Forelimb muscle (tissue), 1 donor: ENCODE measurements around the gene ARV1. TPM values are rescaled to one million over a fixed set of nuclear protein-coding genes. Genes with fewer than 3 reads are reported as not detected.

Source experiments
- DNase-seq: peaks from one replicate; pipeline ENCODE4 v3.0.0-alpha.2; 2013; ENCODE audit warnings: low read depth
- polyA plus RNA-seq: library from polyadenylated mRNA; unstranded; fragments of 120-200 nt; gene quantifications from one replicate; pipeline ENCODE4 v1.2.1, GENCODE V29; 2013; ENCODE audit not compliant: insufficient read length

The ARV1 gene
- 14.7 TPM for polyA plus RNA-seq

GRCh38 chr1:230978491-230979388 lies at the start of gene ARV1, which contains the start of gene TTC13:
Gene ARV1, plus strand, starts transcription at chr1:230979094. Its CDS starts 12 bp downstream, at chr1:230979106.
Gene TTC13, minus strand, starts transcription at chr1:230978861. Its CDS starts 31 bp downstream, at chr1:230978830.
- peak; percentile 88 for DNase-seq

- no peak for DNase-seq
These were observed 47.9 kb upstream of the ARV1 start for GRCh38 chr1:230930986-230931385.

GRCh38 chr1:230935852-230936251 lies 43.0 kb upstream of the ARV1 start:
- DNase-seq, result no peak

GRCh38 chr1:230936475-230936874 lies 42.4 kb upstream of the ARV1 start:
- DNase-seq, result no peak

GRCh38 chr1:230937371-230937770 lies 41.5 kb upstream of the ARV1 start:
- DNase-seq, result no peak

- DNase-seq, result no peak
These were observed 39.9 kb upstream of the ARV1 start for GRCh38 chr1:230938924-230939368.

GRCh38 chr1:230939806-230940489 lies 38.9 kb upstream of the ARV1 start:
- DNase-seq, result no peak

- no peak for DNase-seq
These were observed 38.0 kb upstream of the ARV1 start for GRCh38 chr1:230940848-230941247.

GRCh38 chr1:230943048-230943593 lies 35.8 kb upstream of the ARV1 start:
- no peak for DNase-seq

GRCh38 chr1:230948301-230948700 lies 30.6 kb upstream of the ARV1 start:
- DNase-seq, result no peak

GRCh38 chr1:230948903-230949302 lies 30.0 kb upstream of the ARV1 start:
- no peak for DNase-seq

- no peak for DNase-seq
These were observed 28.5 kb upstream of the ARV1 start for GRCh38 chr1:230950404-230950803.

- no peak for DNase-seq
These were observed 21.3 kb upstream of the ARV1 start for GRCh38 chr1:230957580-230957989.

- no peak for DNase-seq
These were observed 20.5 kb upstream of the ARV1 start for GRCh38 chr1:230958370-230958769.

- DNase-seq, result no peak
These were observed 14.0 kb upstream of the ARV1 start for GRCh38 chr1:230964896-230965295.

GRCh38 chr1:230965535-230965934 lies 13.4 kb upstream of the ARV1 start:
- DNase-seq, result no peak

GRCh38 chr1:230966358-230966873 lies 12.5 kb upstream of the ARV1 start:
- DNase-seq, result no peak

GRCh38 chr1:230970432-230970831 lies 8.5 kb upstream of the ARV1 start:
- no peak for DNase-seq

GRCh38 chr1:230971771-230972170 lies 7.1 kb upstream of the ARV1 start:
- DNase-seq, result no peak

GRCh38 chr1:230972855-230973271 lies 6.0 kb upstream of the ARV1 start:
- DNase-seq, result no peak

- DNase-seq, result no peak
These were observed 3.3 kb upstream of the ARV1 start for GRCh38 chr1:230975636-230976035.

- no peak for DNase-seq
These were observed 2.5 kb upstream of the ARV1 start for GRCh38 chr1:230976360-230976759.
